Activated T-cell treated with anti-CD3 and anti-CD28 coated beads, Interleukin-2, amount 50 U/mL, for 24 hours (primary cell): ENCODE measurements around the gene HIF3A.
"Not testable (repeated sequence)": the region's sequence is repeated elsewhere in the genome, so short reads cannot be mapped to it uniquely, and the experiment has no call there.

ENCODE experiments used
- DNase-seq: peaks from one replicate; pipeline ENCODE4 v3.0.0-alpha.2; 2020
- H3K27ac Mint-ChIP-seq: 2 replicates; pipeline ENCODE4 v1.8.0; 2020; ENCODE audit warnings: mild to moderate bottlenecking, mixed read lengths
- H3K27me3 Mint-ChIP-seq: 2 replicates; pipeline ENCODE4 v1.8.0; 2020; ENCODE audit warnings: mixed read lengths
- H3K36me3 Mint-ChIP-seq: 2 replicates; pipeline ENCODE4 v1.8.0; 2020; ENCODE audit warnings: low read depth, mixed read lengths
- H3K4me1 Mint-ChIP-seq: 2 replicates; pipeline ENCODE4 v1.8.0; 2020; ENCODE audit warnings: low read depth, mixed read lengths
- H3K4me3 Mint-ChIP-seq: 2 replicates; pipeline ENCODE4 v1.8.0; 2020; ENCODE audit warnings: mild to moderate bottlenecking, moderate library complexity, mixed read lengths
- H3K9me3 Mint-ChIP-seq: 2 replicates; pipeline ENCODE4 v1.8.0; 2020; ENCODE audit warnings: mixed read lengths

The HIF3A gene

DNA sequence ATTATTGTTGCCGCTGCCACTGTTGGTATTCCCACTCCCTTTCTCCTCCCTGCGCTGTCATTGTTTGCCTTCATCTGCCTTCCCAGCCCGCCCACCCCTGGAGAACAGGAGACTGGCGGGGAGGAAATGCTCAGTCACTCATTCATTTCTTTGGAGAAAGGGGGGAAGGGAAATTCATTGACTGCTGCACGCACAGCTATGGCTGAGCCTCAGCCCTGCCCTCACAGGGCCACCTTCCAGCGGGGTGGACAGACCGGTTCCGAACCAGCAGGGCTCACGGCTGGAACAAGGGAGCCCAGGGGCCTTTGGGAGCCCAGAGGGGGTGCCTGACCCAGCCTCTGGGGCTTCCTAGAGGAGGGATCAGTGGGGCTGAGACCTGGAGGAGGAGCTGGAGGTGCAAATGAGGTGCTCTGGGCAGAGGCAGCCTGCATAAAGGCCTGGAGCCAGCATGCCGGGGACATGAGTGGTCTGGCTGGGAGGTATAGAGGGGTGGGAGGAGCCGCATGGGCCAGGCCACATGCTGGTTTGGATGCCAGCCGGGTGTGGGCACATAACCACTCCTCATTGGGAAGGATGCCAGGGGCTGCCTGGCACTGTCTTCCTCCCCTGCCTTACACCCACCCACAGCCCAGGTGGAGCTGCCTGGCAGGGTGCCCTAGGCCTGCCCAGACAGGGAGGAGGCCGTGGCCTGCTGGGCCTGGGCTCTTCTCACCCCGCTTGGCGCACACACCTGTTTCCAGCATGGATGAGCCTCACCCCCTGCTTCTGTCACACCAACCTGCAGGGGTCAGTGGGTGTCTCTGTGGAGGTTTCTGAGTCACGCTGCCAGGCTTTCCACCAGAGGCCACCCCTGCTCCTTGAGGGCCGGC, 76.9 kb downstream of the HIF3A start:
- Mint-ChIP-seq H3K9me3 (no peaks in the 10 kb centered on the region), H3K36me3 (peaks cover 83% of the 10 kb centered on the region), H3K4me1 (peaks cover 31% of the 10 kb centered on the region), H3K4me3 (no peak overlapping the region), H3K27me3 (no peaks in the 10 kb centered on the region), H3K27ac (peak overlapping the region; percentile 37)
- DNase-seq: peak; percentile 26

DNA sequence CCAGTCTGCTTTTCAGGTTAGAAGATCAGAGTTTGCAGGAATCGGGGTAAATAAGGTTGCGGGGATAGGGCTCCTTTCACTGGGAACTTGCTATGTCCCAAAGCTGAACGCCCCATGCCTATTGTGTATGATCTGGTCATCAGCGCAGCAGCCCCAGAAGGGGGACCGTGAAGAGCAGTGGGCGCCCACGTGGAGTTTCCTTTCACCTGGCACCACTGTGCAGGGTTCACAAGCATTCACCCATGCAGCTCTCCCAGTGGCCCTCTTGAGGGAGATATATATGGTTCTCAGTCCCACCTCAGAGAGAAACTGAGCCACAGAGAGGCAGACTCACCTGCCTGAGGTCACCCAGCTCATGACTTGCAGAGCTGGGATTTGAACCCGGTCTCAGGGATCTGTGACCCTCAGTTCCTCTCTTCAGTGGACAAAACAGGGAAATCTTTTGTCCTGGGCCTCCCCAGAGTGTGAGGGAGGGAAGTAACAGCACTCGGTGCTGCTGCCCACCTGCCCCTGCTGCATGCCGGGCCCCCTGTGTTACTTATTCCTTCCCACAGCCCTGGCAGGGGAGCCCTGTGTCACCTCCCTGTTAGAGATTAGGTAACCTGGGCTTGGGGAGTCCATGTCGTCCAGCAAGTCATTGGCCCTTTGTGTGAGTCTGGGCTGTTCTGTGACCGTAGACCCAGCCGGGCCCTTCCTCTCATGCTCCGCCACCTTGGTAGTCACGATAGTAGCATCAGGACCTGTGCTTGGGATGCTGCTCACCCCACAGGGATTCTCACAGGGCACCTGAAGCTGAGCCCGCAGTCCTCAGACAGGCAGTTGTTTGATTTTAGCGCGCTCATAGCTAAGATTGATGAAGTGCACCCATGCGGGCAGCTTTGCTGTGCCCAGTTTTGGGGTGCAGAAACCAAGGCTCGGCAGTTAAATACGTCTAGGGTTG, 78.0 kb downstream of the HIF3A start:
- Mint-ChIP-seq H3K36me3 (peaks cover 87% of the 10 kb centered on the region), H3K27ac (no peak overlapping the region), H3K9me3 (no peaks in the 10 kb centered on the region), H3K4me1 (peaks cover 23% of the 10 kb centered on the region), H3K27me3 (no peaks in the 10 kb centered on the region), H3K4me3 (no peak overlapping the region)
- peak; percentile 21 for DNase-seq

DNA sequence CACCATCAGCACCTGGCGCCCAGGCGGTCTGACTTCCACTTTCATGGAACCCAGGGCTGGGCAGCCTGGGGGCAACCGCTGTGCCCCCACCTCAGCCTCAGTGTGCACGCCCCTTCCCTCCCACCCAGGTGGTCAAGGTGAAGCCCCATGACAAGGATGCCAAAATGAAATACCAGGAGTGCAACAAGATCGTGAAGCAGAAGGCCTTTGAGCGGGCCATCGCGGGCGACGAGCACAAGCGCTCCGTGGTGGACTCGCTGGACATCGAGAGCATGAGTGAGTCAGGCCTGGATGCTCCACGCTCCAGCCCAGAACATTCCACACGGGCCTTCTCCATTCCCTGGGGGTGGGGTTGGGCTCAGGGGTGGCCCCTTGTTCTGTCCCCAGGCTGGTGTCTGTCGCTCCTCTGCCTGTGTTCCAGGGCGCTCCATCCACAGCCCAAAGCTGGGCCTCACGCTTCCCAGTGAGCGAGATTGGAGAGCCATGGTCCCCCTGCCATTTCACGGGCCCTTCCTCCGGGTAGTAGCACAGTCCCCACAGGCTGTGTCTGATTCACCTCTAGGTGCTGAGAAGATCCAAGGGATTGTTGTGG, 78.7 kb downstream of the HIF3A start:
- H3K4me3 Mint-ChIP-seq, H3K27me3 Mint-ChIP-seq, H3K9me3 Mint-ChIP-seq: not testable (repeated sequence)
- peak overlapping the region; percentile 13 for H3K27ac Mint-ChIP-seq
- H3K36me3 Mint-ChIP-seq: peaks cover 89% of the 10 kb centered on the region
- DNase-seq: peak; percentile 22
- peaks cover 20% of the 10 kb centered on the region for H3K4me1 Mint-ChIP-seq

DNA sequence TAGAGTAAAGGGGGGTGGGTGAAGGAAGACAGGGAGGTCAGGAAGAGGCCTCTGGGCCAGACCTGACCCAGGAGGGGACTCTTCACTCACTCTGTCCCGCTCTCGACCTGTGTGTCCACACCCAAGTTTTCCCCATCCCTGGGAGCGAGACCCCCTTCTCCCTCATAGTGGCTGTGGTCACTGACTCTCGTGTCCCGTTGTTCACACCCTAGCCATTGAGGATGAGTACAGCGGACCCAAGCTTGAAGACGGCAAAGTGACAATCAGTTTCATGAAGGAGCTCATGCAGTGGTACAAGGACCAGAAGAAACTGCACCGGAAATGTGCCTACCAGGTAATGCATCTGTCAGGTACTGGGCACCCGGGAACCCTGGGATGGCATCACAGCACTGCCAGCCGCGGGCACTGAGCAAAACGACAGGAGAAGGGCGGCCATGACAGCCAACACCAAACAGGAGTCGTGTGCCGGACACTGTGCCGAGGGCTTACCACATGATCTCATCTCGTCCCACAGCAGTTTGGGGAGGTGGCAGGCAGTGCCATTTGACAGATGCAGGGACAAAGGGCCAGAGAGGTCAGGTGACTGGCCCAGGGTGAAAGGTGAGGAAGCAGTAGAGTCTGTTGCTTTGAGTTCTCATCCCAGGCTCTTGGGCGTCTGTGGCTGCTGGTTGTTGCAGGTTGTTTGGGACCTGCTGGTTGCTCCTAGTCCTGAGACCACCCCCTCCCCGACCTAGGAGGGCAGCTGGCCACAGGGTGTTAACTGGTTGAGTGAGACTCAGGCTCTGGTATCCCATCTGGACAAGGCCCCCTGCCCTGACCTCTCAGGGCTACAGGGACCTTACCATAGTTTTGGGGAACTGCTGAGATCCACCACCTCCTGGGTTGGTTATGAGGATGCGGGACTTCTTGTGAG, 79.7 kb downstream of the HIF3A start:
- Mint-ChIP-seq H3K27me3 (no peaks in the 10 kb centered on the region), H3K36me3 (peaks cover 89% of the 10 kb centered on the region), H3K4me3 (no peak overlapping the region), H3K9me3 (no peaks in the 10 kb centered on the region), H3K27ac (no peak overlapping the region), H3K4me1 (peaks cover 12% of the 10 kb centered on the region)
- DNase-seq: peak; percentile 18

DNA sequence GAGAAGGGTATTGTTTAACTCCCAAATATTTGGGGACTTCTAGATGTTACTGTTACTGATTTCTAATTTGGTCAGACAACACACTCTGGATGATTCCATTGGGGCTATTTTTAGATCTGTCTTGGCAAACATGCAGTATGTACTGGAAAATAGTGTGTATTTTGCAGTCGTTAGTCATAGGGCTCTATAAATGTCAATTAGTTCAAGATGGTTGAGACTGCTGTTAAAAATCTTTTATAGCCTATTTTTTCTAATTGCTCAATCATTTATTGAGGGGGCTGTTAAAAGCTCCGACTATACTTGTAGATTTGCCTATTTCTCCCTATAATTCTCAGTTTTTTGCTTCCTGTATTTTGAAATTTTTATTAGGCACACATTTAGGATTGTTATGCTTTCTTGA, 81.4 kb downstream of the HIF3A start:
- H3K4me3 Mint-ChIP-seq: no peak overlapping the region
- H3K27ac Mint-ChIP-seq: no peak overlapping the region
- DNase-seq: no peak
- no peaks in the 10 kb centered on the region for H3K27me3 Mint-ChIP-seq
- H3K36me3 Mint-ChIP-seq: peaks cover 93% of the 10 kb centered on the region
- H3K9me3 Mint-ChIP-seq: no peaks in the 10 kb centered on the region
- H3K4me1 Mint-ChIP-seq: no peaks in the 10 kb centered on the region

DNA sequence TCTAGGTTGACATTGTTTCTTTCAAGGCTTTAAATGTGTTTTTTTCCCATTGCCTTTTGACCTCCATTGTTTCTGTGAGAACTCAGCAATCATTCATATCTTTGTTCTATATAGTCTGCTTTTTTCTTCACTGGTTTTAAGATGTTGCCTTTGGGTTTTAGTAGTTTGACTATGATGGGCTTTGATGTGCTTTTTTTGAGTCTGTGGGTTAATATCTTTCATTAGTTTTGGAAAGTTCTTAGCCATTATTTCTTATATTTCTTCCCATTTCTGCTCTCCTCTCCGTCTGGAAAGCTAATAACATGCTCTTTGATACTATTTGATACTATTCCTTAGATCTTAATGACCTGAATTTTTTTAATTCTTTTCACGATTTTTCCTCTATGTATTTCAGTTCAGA, 83.8 kb downstream of the HIF3A start:
- no peaks in the 10 kb centered on the region for H3K4me1 Mint-ChIP-seq
- H3K9me3 Mint-ChIP-seq: no peaks in the 10 kb centered on the region
- no peak overlapping the region for H3K4me3 Mint-ChIP-seq
- H3K27ac Mint-ChIP-seq: no peak overlapping the region
- H3K27me3 Mint-ChIP-seq: no peaks in the 10 kb centered on the region
- peaks cover 98% of the 10 kb centered on the region for H3K36me3 Mint-ChIP-seq
- no peak for DNase-seq

DNA sequence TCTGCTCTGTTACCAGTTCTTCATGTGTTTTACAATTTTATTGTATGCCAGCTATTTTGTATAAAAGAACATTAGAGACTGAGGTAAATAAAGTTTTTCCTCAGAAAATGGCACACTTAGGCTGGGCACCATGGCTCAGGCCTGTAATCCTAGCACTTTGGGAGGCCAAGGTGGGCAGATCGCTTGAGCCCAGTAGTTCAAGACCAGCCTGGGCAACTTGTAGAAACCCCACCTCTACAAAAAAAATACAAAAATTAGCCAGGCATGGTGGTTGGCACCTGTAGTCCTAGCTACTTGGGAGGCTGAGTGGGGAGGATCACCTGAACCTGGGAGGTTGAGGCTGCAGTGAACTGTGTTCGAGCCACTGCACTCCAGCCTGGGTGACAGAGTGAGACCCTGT, 84.5 kb downstream of the HIF3A start:
- Mint-ChIP-seq H3K36me3 (peaks cover 97% of the 10 kb centered on the region), H3K27ac (no peak overlapping the region), H3K27me3 (no peaks in the 10 kb centered on the region)

DNA sequence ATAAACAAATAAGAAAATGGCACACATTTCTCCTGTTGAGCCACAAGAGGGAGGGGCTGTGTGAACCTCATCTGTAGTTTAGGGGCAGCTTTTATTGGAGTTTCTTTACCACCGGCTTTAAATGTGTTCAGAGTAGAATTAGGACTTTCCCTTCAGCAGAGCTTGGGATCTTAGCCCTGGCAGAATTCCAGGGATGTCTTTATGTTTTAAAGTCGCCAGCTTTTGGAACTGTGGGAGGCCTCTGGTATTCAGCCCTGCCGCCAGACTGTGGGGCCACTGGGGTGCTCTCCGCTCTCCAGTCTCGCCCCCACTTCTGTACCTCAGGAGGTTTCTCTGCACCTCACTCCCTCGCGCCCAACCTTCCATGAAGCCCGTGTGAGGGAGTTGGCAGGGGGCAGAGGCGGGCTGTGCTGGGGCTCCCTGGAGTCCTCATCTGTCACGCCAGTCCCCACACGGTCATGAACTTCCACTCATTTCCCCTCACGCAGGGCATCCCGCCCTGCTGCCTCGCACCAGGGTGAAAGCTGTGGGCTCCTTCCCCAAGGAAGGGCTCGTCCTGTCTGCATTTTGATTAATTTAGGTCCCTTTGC, 85.0 kb downstream of the HIF3A start:
- H3K36me3 Mint-ChIP-seq: peaks cover 96% of the 10 kb centered on the region
- H3K4me3 Mint-ChIP-seq: no peak overlapping the region

More for the DNA sequence above, 84.5 kb downstream of the HIF3A start:
- Mint-ChIP-seq H3K4me1 (no peaks in the 10 kb centered on the region), H3K9me3 (no peaks in the 10 kb centered on the region), H3K4me3 (no peak overlapping the region)
- no peak for DNase-seq

DNA sequence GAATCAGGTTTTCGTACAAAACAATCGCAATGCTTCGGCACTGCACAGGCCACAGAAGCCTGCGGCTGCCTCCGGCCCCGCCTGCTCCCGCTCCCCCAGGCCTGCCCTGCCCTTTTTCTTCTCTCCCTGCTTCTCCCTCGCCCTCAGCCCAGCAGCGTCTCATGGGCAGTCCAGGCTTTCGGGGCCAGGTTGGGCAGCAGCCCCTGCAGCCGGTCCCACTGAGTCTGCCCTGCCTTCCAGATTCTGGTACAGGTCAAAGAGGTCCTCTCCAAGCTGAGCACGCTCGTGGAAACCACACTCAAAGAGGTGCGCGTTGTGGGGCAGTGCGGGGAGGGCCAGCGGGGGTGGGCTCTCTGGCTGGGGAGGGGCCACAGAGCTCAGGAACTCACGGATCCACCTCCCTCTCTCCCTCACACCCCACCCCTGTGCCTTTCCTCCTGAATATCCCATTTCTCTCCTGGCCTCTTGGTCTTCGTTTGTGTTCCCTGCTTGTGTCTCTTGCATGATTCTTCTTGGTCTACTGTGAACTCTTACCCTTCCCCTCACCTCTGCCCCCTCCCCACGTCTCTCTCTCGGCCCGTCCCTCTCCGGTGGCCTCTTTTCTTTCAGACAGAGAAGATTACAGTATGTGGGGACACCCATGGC, 86.5 kb downstream of the HIF3A start:
- Mint-ChIP-seq H3K27ac (no peak overlapping the region), H3K9me3 (no peaks in the 10 kb centered on the region), H3K27me3 (no peaks in the 10 kb centered on the region), H3K36me3 (peaks cover 96% of the 10 kb centered on the region), H3K4me3 (no peak overlapping the region), H3K4me1 (no peaks in the 10 kb centered on the region)
- DNase-seq: peak; percentile 19

More for the DNA sequence above, 85.0 kb downstream of the HIF3A start:
- Mint-ChIP-seq H3K27ac (no peak overlapping the region), H3K9me3 (no peaks in the 10 kb centered on the region), H3K27me3 (no peaks in the 10 kb centered on the region), H3K4me1 (no peaks in the 10 kb centered on the region)
- peak; percentile 11 for DNase-seq

DNA sequence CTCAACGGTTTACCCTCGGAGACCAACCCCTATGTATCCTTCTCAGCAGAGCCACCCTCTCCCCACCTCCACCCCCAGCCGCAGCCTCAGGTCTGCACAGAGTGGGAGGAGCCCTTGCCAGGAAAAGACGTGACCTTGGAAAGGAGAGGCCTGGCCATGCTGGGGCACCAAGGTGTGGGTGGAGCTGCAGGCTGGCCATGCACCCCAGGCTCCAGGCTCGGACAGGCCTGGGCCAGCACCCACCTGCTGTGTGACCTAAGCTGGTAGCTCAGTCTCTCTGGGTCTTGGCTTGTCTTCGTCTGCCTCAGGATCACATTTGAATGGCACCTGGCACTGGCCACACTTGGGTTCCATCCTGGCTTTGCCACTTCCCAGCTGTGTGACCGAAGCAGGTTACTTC, 87.0 kb downstream of the HIF3A start:
- peaks cover 96% of the 10 kb centered on the region for H3K36me3 Mint-ChIP-seq
- DNase-seq: peak; percentile 12
- no peaks in the 10 kb centered on the region for H3K9me3 Mint-ChIP-seq
- no peaks in the 10 kb centered on the region for H3K4me1 Mint-ChIP-seq
- H3K27me3 Mint-ChIP-seq: no peaks in the 10 kb centered on the region
- no peak overlapping the region for H3K4me3 Mint-ChIP-seq
- H3K27ac Mint-ChIP-seq: no peak overlapping the region

DNA sequence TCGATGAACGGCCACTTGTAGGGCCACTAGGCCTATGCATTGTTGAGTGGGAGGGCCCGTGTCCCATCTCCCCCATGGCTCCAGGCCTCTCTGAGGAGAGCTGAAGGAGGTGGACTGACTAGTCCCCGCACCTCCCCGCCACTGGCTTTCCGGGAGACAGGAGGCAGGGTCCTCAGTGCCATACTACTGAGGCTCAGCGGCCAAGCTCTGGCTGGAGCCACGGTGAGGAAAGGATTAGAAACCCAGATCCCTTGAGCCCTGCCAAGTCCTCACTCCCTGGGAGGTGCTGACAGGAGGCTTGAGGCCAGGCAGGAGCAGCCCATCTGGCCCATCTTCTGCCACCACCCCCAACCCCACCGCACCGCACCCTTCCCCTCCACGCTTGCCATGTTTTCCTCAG, 87.6 kb downstream of the HIF3A start:
- H3K9me3 Mint-ChIP-seq: no peaks in the 10 kb centered on the region

DNA sequence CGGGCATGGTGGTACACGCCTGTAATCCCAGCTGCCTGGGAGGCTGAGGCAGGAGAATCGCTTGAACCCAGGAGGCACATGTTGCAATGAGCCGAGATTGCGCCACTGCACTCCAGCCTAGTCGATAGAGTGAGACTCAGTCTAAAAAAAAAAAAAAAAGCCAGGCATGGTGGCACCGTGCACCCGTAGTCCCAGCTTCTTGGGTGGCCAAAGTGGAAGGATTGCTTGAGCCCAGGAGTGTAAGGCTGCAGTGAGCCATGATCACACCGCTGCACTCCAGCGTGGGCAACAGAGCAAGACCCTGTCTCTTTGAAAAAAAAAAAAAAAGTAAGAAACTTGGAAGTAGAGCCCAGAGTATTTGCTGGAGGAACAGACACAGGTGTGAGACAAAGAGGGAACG, 88.8 kb downstream of the HIF3A start:
- H3K27ac Mint-ChIP-seq: no peak overlapping the region
- DNase-seq: no peak
- H3K36me3 Mint-ChIP-seq: peaks cover 95% of the 10 kb centered on the region
- no peaks in the 10 kb centered on the region for H3K4me1 Mint-ChIP-seq
- H3K9me3 Mint-ChIP-seq: no peaks in the 10 kb centered on the region
- no peaks in the 10 kb centered on the region for H3K27me3 Mint-ChIP-seq
- no peak overlapping the region for H3K4me3 Mint-ChIP-seq

More for the DNA sequence above, 87.6 kb downstream of the HIF3A start:
- Mint-ChIP-seq H3K36me3 (peaks cover 96% of the 10 kb centered on the region), H3K4me3 (no peak overlapping the region), H3K27ac (no peak overlapping the region), H3K4me1 (no peaks in the 10 kb centered on the region), H3K27me3 (no peaks in the 10 kb centered on the region)
- peak; percentile 20 for DNase-seq

DNA sequence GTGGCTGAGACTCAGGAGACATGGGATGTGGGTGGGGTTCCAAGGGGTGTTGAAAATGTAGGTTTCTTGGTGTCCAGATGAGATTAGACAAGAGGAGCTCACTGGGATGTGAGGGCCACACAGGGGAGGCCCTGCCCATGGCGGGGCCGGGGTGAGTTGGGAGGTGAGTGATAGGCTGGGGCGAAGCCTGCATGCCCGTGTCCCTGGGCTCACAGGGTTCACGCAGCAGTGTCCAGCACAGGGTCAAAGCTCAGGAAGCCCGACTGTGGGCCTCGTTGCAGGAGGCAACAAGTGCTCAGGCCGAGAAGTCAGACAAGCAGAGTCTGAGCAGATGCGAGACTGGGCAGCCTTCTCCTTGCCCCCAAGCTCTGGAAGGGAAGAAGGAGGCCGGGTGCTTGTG, 89.3 kb downstream of the HIF3A start:
- DNase-seq: peak; percentile 23
- Mint-ChIP-seq H3K27ac (no peak overlapping the region), H3K4me3 (no peak overlapping the region), H3K27me3 (no peaks in the 10 kb centered on the region), H3K9me3 (no peaks in the 10 kb centered on the region), H3K36me3 (peaks cover 95% of the 10 kb centered on the region), H3K4me1 (no peaks in the 10 kb centered on the region)
